CD4-positive, alpha-beta T cell treated with Interleukin-1 beta for 1 hour (primary cell): ENCODE data around the gene PPP1R12B.
"Not testable (repeated sequence)": the region's sequence is repeated elsewhere in the genome, so short reads cannot be mapped to it uniquely, and the experiment has no call there.

Source experiments
- DNase-seq, 2 donors: peaks; one replicate each; pipeline ENCODE4 v3.0.0-alpha.2; 2020 to 2022

PPP1R12B gene

GRCh38 chr1:202620036-202620435 lies 271.5 kb downstream of the PPP1R12B start:
- not testable (repeated sequence) for DNase-seq

- DNase-seq = no peak
These were observed 272.9 kb downstream of the PPP1R12B start for GRCh38 chr1:202621446-202621845.

GRCh38 chr1:202622388-202622787 lies 273.9 kb downstream of the PPP1R12B start:
- DNase-seq = no peak

GRCh38 chr1:202623075-202623474 lies 274.6 kb downstream of the PPP1R12B start:
- no peak for DNase-seq

GRCh38 chr1:202623476-202623875 lies 275.0 kb downstream of the PPP1R12B start:
- not testable (repeated sequence) for DNase-seq

GRCh38 chr1:202624088-202624780 lies 275.7 kb downstream of the PPP1R12B start:
- DNase-seq = no peak

- no peak for DNase-seq
These were observed 276.2 kb downstream of the PPP1R12B start for GRCh38 chr1:202624781-202625108.

GRCh38 chr1:202625416-202626360 lies 277.2 kb downstream of the PPP1R12B start:
- peak; percentile 54 to 68 for DNase-seq

- peak in 1 of 2 donors; percentile 20 for DNase-seq
These were observed 278.5 kb downstream of the PPP1R12B start for GRCh38 chr1:202627036-202627435.

- DNase-seq = no peak
These were observed 279.5 kb downstream of the PPP1R12B start for GRCh38 chr1:202627841-202628565.

GRCh38 chr1:202628646-202629215 lies 280.2 kb downstream of the PPP1R12B start:
- DNase-seq = no peak

- DNase-seq = peak; percentile 30 to 67
These were observed 280.8 kb downstream of the PPP1R12B start for GRCh38 chr1:202629257-202629811.

- not testable (repeated sequence) for DNase-seq
These were observed 281.6 kb downstream of the PPP1R12B start for GRCh38 chr1:202630096-202630495.

- no peak for DNase-seq
These were observed 282.0 kb downstream of the PPP1R12B start for GRCh38 chr1:202630541-202630940.

GRCh38 chr1:202631076-202631923 lies 282.8 kb downstream of the PPP1R12B start:
- DNase-seq = no peak

- DNase-seq = no peak
These were observed 283.7 kb downstream of the PPP1R12B start for GRCh38 chr1:202632241-202632640.

- not testable (repeated sequence) for DNase-seq
These were observed 287.7 kb downstream of the PPP1R12B start for GRCh38 chr1:202636171-202636570.

GRCh38 chr1:202637321-202638018 lies 289.0 kb downstream of the PPP1R12B start:
- not testable (repeated sequence) for DNase-seq

GRCh38 chr1:202638019-202638700 lies 289.7 kb downstream of the PPP1R12B start:
- DNase-seq = no peak

GRCh38 chr1:202638701-202639305 lies 290.3 kb downstream of the PPP1R12B start:
- not testable (repeated sequence) for DNase-seq
